GM10266 (cell line): ENCODE data around the gene EPHB2.

Experiments
- DNase-seq: peaks from one replicate; pipeline ENCODE4 v3.0.0; 2012; ENCODE audit errors: extremely low spot score
- TF ChIP-seq, protein P1 (sequence below): IDR thresholded peaks from 2 replicates; pipeline ENCODE4 v1.5.1; 2012; ENCODE audit warnings: mild to moderate bottlenecking, low read depth; ENCODE audit not compliant: control insufficient read depth, insufficient read depth; ENCODE audit errors: missing control alignments

Gene EPHB2

DNA sequence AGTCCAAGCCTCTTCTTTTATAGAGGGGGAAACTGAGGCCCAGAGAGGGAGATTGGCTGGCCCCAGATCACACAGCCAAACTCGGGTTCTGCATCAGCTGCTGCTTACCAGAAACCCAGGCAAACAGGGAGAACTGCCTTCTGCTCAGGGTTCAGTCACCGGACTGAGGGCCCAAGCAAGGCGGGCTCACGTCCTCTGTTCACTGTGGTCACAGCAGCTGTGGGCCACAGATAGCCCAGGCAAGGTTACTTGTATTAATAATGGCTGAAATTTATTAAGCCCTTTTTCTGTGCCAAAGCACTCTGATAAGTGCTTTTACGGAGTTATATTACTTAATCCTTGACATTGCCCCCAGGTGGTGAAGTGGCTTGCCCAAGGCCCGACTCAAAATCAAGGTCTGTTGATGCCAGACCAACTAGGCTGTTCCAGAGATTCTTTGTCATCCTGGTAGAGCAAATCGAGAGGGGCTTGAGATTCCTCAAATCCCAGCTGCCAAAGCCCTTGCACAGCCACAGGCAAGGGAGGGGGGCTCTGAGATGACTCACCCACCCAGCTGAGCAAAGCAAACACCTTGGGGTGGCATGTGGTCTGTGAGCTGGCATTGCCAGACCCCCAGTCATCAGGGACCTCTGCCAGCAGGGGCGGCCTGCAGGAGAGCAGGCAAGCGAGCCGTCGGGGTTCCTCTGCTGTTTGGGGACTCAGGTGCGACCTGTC, 36.5 kb downstream of the EPHB2 start:
- TF ChIP-seq, protein P1, sequence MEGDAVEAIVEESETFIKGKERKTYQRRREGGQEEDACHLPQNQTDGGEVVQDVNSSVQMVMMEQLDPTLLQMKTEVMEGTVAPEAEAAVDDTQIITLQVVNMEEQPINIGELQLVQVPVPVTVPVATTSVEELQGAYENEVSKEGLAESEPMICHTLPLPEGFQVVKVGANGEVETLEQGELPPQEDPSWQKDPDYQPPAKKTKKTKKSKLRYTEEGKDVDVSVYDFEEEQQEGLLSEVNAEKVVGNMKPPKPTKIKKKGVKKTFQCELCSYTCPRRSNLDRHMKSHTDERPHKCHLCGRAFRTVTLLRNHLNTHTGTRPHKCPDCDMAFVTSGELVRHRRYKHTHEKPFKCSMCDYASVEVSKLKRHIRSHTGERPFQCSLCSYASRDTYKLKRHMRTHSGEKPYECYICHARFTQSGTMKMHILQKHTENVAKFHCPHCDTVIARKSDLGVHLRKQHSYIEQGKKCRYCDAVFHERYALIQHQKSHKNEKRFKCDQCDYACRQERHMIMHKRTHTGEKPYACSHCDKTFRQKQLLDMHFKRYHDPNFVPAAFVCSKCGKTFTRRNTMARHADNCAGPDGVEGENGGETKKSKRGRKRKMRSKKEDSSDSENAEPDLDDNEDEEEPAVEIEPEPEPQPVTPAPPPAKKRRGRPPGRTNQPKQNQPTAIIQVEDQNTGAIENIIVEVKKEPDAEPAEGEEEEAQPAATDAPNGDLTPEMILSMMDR = no peak
- DNase-seq = no peak

DNA sequence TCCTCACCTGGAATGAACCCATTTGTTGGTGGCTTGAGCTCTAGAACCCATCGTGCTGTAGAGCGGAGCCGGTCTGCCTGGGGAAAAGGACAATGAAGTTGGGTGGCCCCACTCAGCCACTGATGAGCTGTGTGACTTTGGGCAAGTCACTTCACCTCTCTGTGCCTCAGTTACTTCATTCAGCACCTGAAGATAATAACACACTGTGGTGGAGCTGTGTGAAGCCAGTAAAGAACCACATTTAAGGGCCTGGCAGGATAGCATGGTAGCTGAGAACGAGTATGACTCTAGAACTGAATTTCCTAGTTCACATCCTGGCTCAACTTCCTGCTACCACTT, 37.1 kb downstream of the EPHB2 start:
- no peak for DNase-seq
- TF ChIP-seq, protein P1 = no peak

DNA sequence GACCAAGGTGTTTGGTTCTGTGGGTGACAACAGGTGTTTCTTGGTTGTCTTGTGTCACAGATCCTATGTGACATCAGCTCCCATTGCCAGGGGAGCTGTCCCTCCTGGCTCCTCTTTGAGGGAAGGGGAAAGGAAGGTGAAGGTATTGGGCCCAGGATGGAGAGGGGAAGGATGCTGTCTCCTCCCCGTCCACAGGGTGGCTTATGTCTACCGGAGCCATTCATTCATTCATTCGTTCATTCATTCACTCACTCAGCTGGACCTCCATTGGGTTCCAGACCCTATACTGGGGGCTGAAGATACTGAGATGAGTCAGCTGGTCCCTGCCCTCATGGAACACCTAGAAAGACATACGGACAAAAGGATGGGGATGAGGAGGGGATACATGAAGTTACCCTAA, 38.9 kb downstream of the EPHB2 start:
- TF ChIP-seq, protein P1 = no peak

DNA sequence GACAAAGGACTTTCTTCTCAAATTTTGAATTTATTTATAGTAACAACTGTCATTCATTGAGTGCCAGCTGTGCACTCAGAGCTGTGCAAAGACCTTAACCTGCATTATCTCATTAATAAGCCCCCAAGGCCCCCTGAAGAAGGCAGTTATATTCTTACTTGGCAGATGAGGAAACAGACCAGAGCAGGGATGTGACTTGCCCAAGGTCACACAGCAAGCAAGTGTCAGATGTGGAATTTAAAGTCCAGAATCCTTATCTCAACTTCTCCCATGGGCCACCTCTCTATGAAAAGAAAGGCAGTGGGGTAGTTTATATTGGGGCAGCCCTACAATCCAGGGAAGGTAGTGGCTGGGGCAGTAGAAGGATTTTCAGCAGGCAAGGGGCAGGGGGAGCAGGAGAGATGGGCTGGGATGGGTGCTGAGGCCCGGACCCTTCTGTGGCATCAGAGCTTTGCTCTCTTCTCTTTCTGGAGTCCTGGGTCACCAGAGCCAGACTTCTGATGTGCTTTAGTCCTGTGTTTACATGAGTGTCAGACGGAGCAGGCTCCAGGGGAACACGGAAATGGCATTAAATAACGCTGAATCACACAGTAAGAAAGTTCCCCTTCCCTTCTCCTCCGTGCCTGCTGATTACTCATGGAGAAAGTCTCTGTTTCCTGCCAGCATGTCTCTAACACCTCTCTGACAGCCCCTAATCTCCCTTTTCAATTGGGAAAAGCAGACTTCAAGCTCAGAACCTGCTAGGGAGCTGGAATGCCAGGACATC, 39.5 kb downstream of the EPHB2 start:
- no peak for DNase-seq
- TF ChIP-seq, protein P1 = no peak

More for the DNA sequence above, 38.9 kb downstream of the EPHB2 start:
- no peak for DNase-seq

DNA sequence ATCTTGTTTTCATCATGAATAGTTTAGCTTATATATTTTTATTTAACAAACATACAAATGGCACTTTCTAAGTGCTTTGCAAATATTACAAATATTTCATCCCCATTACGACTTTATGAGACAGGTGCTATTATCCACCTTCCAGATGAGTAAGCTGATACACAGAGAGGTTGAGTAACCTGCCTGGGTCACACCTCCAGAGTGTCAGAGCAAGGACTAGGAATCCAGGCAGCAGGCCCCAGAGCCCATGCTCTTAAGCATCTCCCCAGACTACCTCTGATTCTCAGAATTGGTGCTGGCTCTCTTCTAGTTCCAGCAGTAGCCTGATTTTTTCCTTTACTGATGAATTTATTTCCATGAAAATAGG, 40.0 kb downstream of the EPHB2 start:
- DNase-seq = no peak
- TF ChIP-seq, protein P1 = no peak

DNA sequence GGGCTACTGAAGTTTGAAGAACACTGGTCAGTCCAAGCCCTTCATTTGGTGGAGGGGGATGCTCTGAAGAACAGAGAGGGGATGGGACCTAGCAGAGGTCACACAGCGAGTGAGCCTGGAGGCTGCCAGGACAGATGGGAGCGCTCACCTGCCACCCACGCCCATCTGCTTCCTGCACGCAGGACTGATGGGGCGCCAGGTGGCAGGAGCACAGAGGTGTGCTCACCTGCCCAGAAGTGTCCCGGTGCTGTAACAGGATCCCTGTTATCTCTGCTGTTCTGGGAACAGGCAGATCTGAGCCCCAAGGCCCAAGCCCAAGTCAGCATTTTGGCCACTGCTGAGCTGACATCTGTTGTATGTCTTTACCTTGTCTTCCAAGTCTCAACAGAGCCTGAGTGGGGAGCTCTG, 40.5 kb downstream of the EPHB2 start:
- DNase-seq = no peak
- TF ChIP-seq, protein P1 = no peak

DNA sequence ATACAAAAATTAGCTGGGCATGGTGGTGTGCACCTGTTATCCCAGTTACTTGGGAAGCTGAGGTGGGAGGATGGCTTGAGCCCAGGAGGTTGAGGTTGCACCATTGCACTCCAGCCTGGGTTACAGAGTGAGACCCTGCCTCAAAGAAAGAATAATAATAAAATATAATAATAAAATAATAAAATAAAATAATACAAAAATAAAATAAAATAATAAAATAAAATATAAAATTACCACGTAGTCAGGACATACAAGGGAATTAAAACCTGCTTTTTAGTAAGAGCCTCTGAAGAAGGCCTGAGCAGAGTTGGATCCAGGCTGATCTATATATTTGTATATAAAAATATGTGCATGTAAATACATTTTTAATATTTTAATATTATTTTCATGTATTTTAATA, 41.7 kb downstream of the EPHB2 start:
- TF ChIP-seq, protein P1 = no peak
- DNase-seq = no peak
